RWPE2 (cell line): Measurements from ENCODE around the gene ST7L.
"Not testable (repeated sequence)": the region's sequence is repeated elsewhere in the genome, so short reads cannot be mapped to it uniquely, and the experiment has no call there.

Experiments
- ATAC-seq: fragments of 200-7000 bp; cut with Tn5 transposase; 3 replicates; pipeline ENCODE4 v1.9.1; 2021; ENCODE audit warnings: low read depth
- DNase-seq: peaks from one replicate; pipeline ENCODE4 v3.0.0-alpha.2; 2020; ENCODE audit warnings: low spot score
- H3K27ac ChIP-seq: fragments of 450-650 bp; 2 replicates; pipeline ENCODE4 v1.5.1; 2017; ENCODE audit warnings: mild to moderate bottlenecking; ENCODE audit not compliant: poor library complexity, severe bottlenecking
- H3K27me3 ChIP-seq: fragments of 250-450 bp; sonication (Bioruptor Pico); 2 replicates; pipeline ENCODE4 v1.5.1; 2021; ENCODE audit warnings: mild to moderate bottlenecking, moderate library complexity; ENCODE audit not compliant: insufficient read depth, poor library complexity, severe bottlenecking
- H3K36me3 ChIP-seq: fragments of 250-450 bp; sonication (Bioruptor Pico); 2 replicates; pipeline ENCODE4 v1.5.1; 2020; ENCODE audit warnings: low read depth, mild to moderate bottlenecking, moderate library complexity
- H3K4me1 ChIP-seq: fragments of 250-450 bp; sonication (Bioruptor Pico); 2 replicates; pipeline ENCODE4 v1.5.1; 2021; ENCODE audit warnings: mild to moderate bottlenecking, moderate library complexity; ENCODE audit not compliant: insufficient read depth, poor library complexity, severe bottlenecking
- H3K4me3 ChIP-seq: fragments of 250-450 bp; sonication (Bioruptor Pico); 2 replicates; pipeline ENCODE4 v1.5.1; 2021; ENCODE audit warnings: mild to moderate bottlenecking, moderate library complexity; ENCODE audit not compliant: severe bottlenecking
- H3K9me3 ChIP-seq: fragments of 250-450 bp; sonication (Bioruptor Pico); 2 replicates; pipeline ENCODE4 v1.5.1; 2021; ENCODE audit warnings: mild to moderate bottlenecking, moderate library complexity; ENCODE audit not compliant: severe bottlenecking
- CTCF ChIP-seq: fragments of 450-650 bp; IDR thresholded peaks from one replicate; pipeline ENCODE4 v1.5.1; 2017; ENCODE audit warnings: mild to moderate bottlenecking, moderate library complexity; ENCODE audit not compliant: poor library complexity, severe bottlenecking

The ST7L gene

GRCh38 chr1:112488141-112488540 lies 130.8 kb downstream of the ST7L start:
- TF ChIP-seq CTCF = no peak
- no peaks in the 10 kb centered on the region for H3K9me3 ChIP-seq
- H3K4me1 ChIP-seq = no peaks in the 10 kb centered on the region
- DNase-seq (no peak), ATAC-seq (no peak)
- H3K36me3 ChIP-seq = no peaks in the 10 kb centered on the region
- H3K4me3 ChIP-seq = no peak overlapping the region
- H3K27me3 ChIP-seq = no peaks in the 10 kb centered on the region
- H3K27ac ChIP-seq = no peak overlapping the region

GRCh38 chr1:112487686-112488085 lies 131.3 kb downstream of the ST7L start:
- H3K4me1 ChIP-seq, H3K27me3 ChIP-seq, H3K4me3 ChIP-seq, H3K9me3 ChIP-seq, DNase-seq, ATAC-seq, H3K27ac ChIP-seq, H3K36me3 ChIP-seq: not testable (repeated sequence)

- not testable (repeated sequence) for DNase-seq, H3K27ac ChIP-seq, H3K36me3 ChIP-seq, H3K9me3 ChIP-seq, H3K27me3 ChIP-seq, ATAC-seq, H3K4me1 ChIP-seq, H3K4me3 ChIP-seq
Observed at GRCh38 chr1:112486063-112486462, 132.9 kb downstream of the ST7L start.

- no peak overlapping the region for H3K27ac ChIP-seq
- H3K9me3 ChIP-seq = peaks cover 2% of the 10 kb centered on the region
- H3K4me3 ChIP-seq = no peak overlapping the region
- ATAC-seq (no peak), DNase-seq (no peak)
- H3K4me1 ChIP-seq = no peaks in the 10 kb centered on the region
- no peaks in the 10 kb centered on the region for H3K27me3 ChIP-seq
- H3K36me3 ChIP-seq = no peaks in the 10 kb centered on the region
- no peak for TF ChIP-seq CTCF
Observed at GRCh38 chr1:112478314-112478713, 140.6 kb downstream of the ST7L start.

- ATAC-seq (no peak), DNase-seq (no peak)
- Histone ChIP-seq H3K4me1 (no peaks in the 10 kb centered on the region), H3K4me3 (no peak overlapping the region), H3K9me3 (peaks cover 2% of the 10 kb centered on the region), H3K27ac (no peak overlapping the region), H3K36me3 (no peaks in the 10 kb centered on the region), H3K27me3 (no peaks in the 10 kb centered on the region)
- no peak for TF ChIP-seq CTCF
Observed at GRCh38 chr1:112477550-112477949, 141.4 kb downstream of the ST7L start.
